T1000 (cell line): ENCODE data around the gene TEDDM1.
"Not testable (repeated sequence)": the region's sequence is repeated elsewhere in the genome, so short reads cannot be mapped to it uniquely, and the experiment has no call there.

Experiments
- DNase-seq: peaks from one replicate; lab custom pipeline; 2025; ENCODE audit warnings: mixed read lengths; lab: John Stamatoyannopoulos, UW

TEDDM1 gene

DNA sequence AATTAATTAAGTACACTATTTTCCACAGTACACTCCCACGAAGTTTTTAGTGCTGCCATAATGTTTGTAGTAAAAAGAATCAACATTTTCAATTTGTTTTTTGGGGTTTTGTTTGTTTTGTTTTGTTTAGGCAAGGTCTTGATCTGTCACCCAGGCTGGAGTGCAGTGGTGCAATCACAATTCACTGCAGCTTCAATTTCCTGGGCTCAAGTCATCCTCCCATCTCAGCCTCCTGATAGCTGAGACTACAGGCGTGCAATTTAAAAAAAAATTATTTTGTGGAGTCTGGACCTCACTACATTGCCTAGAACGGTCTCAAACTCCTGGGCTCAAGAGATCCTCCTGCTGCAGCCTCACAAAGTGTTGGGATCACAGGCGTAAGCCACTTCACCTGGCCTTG, 20.3 kb downstream of the TEDDM1 start:
- no peak for DNase-seq

GRCh38 chr1:182379781-182380180, 20.7 kb downstream of the TEDDM1 start:
- DNase-seq, result not testable (repeated sequence)

- no peak for DNase-seq
Observed at GRCh38 chr1:182376936-182377574, 23.4 kb downstream of the TEDDM1 start.

GRCh38 chr1:182374101-182374834, 26.2 kb downstream of the TEDDM1 start:
- no peak for DNase-seq

- DNase-seq, result no peak
Observed at GRCh38 chr1:182370532-182370931, 29.9 kb downstream of the TEDDM1 start.

DNA sequence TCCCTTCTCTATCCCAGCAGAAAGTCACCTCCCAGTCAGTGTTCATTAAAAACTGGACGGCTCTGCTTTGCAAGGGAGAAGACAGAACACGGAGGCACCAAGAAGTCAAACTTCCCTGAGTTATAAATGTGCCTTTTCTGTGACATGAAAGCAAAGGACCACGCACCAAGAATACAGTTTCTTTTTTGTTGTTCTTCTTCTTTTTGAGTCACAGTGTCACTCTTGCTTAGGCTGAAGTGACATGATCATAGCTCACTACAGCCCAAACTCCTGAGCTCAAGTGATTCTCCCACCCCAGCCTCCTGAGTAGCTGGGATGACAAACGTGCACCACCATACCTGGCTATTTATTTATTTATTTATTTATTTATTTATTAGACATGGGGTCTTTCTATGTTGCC, 31.6 kb downstream of the TEDDM1 start:
- DNase-seq, result no peak

- no peak for DNase-seq
Observed at GRCh38 chr1:182368358-182368757, 32.1 kb downstream of the TEDDM1 start.

- no peak for DNase-seq
Observed at GRCh38 chr1:182367926-182368325, 32.5 kb downstream of the TEDDM1 start.

DNA sequence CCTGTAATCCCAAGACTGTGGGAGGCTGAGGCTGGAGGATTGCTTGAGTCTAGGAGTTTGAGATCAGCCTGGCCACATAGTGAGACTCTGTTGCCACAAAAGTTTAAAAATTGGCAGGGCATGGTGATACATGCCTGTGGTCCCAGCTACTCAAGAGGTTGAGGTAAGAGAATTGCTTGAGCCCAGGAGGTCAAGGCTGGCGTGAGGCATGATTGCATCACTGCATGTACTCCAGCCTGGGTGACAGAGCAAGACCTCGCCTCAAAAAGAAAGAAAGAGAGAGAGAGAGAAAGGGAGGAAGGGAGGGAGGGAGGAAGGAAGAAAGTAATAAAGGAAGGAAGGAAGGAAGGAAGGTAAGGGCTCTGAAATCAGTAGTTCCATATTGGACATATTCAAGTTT, 33.9 kb downstream of the TEDDM1 start:
- DNase-seq, result no peak

GRCh38 chr1:182359645-182360044, 40.8 kb downstream of the TEDDM1 start:
- no peak for DNase-seq

- no peak for DNase-seq
Observed at GRCh38 chr1:182357913-182358312, 42.6 kb downstream of the TEDDM1 start.

DNA sequence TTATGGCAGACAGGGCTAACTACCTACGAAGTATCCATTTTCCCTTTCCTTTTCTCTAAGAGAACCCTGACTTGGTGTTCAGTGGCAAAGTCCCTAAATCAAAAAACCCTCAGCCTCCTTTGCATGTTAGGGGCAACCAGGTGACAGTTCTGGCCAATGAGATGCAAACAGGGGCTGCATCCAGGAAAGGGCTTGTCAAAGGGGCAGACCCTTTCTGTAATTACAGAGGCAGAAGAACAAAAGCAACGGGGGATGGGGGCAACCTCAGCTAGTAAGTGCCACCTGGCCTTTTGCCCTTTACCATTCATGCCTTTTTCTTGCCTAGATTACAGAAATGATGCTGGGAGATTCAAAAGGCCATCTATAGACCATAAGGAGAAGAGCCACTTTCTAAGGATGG, 43.3 kb downstream of the TEDDM1 start:
- no peak for DNase-seq

DNA sequence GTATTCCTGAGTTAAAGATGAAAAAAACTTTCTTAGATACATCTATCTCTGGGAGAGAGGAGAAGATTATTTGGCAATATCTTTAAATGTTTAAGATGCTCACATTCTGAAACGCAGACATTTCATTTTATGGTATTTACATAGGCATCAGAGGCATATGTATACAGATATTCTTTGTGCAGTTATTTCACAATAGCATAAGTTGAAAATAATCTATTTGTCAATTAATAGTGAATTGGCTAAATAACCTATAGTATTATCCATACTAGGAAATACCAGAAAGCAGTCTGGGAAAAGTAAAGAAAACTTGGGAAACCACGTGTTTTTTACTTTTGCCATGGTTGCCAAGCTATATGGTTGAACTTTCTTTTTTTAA, 44.8 kb downstream of the TEDDM1 start:
- DNase-seq, result no peak

DNA sequence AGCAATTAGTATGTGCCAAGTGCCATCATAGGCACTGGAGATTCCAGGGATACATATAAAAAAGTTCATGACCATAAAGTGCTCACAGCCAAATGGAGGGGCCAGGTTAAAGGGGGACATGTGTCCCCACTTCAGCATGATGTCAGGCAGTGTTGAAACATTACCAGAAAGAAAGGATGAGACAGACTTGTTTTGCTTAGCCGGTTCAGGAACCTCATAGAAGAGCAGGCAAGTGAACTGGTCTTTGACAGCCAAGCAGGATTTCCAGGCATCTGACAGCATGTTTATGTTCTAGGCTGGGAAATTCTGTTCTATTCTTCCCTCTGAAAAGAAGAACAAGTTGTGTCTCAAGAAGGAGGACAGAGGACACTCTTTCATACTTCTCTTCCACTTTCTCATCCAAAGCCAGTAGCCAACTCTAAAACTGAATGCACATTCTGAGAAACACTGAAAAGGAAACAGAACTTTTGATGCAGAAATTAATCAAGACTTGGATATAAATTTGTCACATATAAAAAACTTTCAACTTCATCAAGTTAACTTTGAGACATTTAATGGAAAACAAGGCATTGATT, 48.6 kb downstream of the TEDDM1 start:
- no peak for DNase-seq

DNA sequence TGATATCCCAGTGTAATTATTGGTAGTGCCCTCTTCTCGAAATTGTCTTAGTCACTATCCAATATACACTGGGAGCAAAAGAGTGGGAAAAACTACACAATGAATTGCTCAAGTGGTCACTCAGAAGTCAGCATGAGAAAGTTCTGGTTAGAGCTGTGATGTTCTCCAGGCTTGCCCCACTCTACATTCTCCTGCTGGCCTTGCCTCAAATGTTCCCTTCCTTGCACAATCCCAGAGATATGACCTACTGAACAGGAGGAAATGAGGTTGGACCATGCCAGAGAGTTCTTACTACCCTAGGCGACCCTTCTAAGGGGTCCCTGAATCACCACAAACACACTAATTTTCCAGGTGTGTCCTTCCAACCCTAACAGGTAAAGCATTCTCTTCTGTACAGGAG, 49.6 kb downstream of the TEDDM1 start:
- DNase-seq, result no peak

GRCh38 chr1:182348961-182349747, 51.3 kb downstream of the TEDDM1 start:
- no peak for DNase-seq
